K562 (cell line): ENCODE results near the gene PHKB. TPM values are rescaled to one million over a fixed set of nuclear protein-coding genes. Genes with fewer than 3 reads are reported as not detected.

Source experiments
- ATAC-seq: fragments of 200-7000 bp; cut with Tn5 transposase; 3 replicates; pipeline ENCODE4 v1.9.1; 2020; ENCODE audit warnings: moderate library complexity
- BruUV-seq: library from RNA; stranded (reverse); fragments of 400-500 nt; replicated peaks from 2 replicates; lab custom pipeline; 2021; lab: Mats Ljungman, UMichigan
- CTCF ChIA-PET: fragments of 300-600 bp; formaldehyde crosslinking; extraction: SDS; loops from one replicate; lab custom pipeline; 2021; ENCODE audit warnings: low intra/inter-chr PET ratio; lab: Yijun Ruan, JAX
- POLR2A ChIA-PET: fragments of 300-600, 350-650 bp; sonication (Branson Sonifier 250); formaldehyde crosslinking; extraction: SDS; loops from one replicate; lab custom pipeline; 2021; ENCODE audit warnings: antibody characterized with exemption, inconsistent platforms; lab: Yijun Ruan, JAX
- DNase-seq, 4 experiments: peaks; one replicate each; pipeline versions ENCODE4 v3.0.0 to v3.0.0-alpha.2; 2011 to 2018; ENCODE audit warnings: low spot score in 3 of 4, mixed read lengths in 3 of 4; ENCODE audit errors: extremely low read depth in 1 of 4
- FAIRE-seq: peaks from 2 replicates; lab custom pipeline; 2011; peaks lifted over from hg19 to GRCh38; lab: Jason Lieb, UNC
- H2AFZ ChIP-seq: 2 replicates; pipeline ENCODE4 v1.6.0; 2011; ENCODE audit warnings: low read depth, low read length, control low read depth, inconsistent platforms
- H3K27ac ChIP-seq: fragments of 200-600 bp; 3 replicates; pipeline ENCODE4 v1.8.0; 2011; ENCODE audit warnings: low read depth, mild to moderate bottlenecking, control low read depth, inconsistent platforms, low read length, moderate library complexity, mixed read lengths; ENCODE audit errors: extremely low read depth
- H3K27me3 ChIP-seq, 2 experiments: fragments of 300-600 bp in 1 of 2; 2 replicates in 1 of 2; 3 replicates in 1 of 2; pipeline versions ENCODE4 v1.6.0 to v1.8.0; 2011; ENCODE audit warnings: inconsistent platforms in 2 of 2, low read length in 2 of 2, mild to moderate bottlenecking in 1 of 2, mixed read lengths in 1 of 2, moderate library complexity in 1 of 2; ENCODE audit not compliant: control insufficient read depth in 2 of 2, insufficient read depth in 2 of 2
- H3K36me3 ChIP-seq: fragments of 300-600 bp; 3 replicates; pipeline ENCODE4 v1.8.0; 2011; ENCODE audit warnings: mild to moderate bottlenecking, low read length, inconsistent platforms; ENCODE audit not compliant: control insufficient read depth, insufficient read depth
- H3K4me1 ChIP-seq, 2 experiments: fragments of 200-600 bp in 1 of 2; replicated peaks in 1 of 2; 2 replicates in 1 of 2; 3 replicates in 1 of 2; pipeline versions ENCODE4 v1.5.1 to v1.8.0; 2011; ENCODE audit warnings: inconsistent platforms in 2 of 2, low read length in 2 of 2, mild to moderate bottlenecking in 1 of 2, mixed read lengths in 1 of 2, moderate library complexity in 1 of 2; ENCODE audit not compliant: control insufficient read depth in 2 of 2, insufficient read depth in 2 of 2
- H3K4me2 ChIP-seq: 2 replicates; pipeline ENCODE4 v1.6.1; 2011; ENCODE audit warnings: low read length, control low read depth, inconsistent platforms, mixed read lengths; ENCODE audit not compliant: insufficient read depth
- H3K4me3 ChIP-seq: fragments of 200-600 bp; sonication (generic), shearing (Covaris generic); 2 replicates; pipeline ENCODE4 v1.5.1; 2016; ENCODE audit warnings: control low read depth, inconsistent platforms
- H3K79me2 ChIP-seq: fragments of 200-600 bp; 3 replicates; pipeline ENCODE4 v1.8.0; 2011; ENCODE audit warnings: low read length, inconsistent platforms; ENCODE audit not compliant: control insufficient read depth, insufficient read depth
- H3K9ac ChIP-seq, 2 experiments: 2 replicates each; pipeline versions ENCODE4 v1.6.0 to v1.6.1; 2011; ENCODE audit warnings: low read depth in 2 of 2, low read length in 2 of 2, control low read depth in 1 of 2, inconsistent platforms in 1 of 2, mild to moderate bottlenecking in 1 of 2, mixed read lengths in 1 of 2; ENCODE audit not compliant: insufficient read depth in 1 of 2
- H3K9me1 ChIP-seq: one replicate; pipeline ENCODE4 v1.6.0; 2011; ENCODE audit warnings: inconsistent platforms, mild to moderate bottlenecking, low read length, moderate library complexity; ENCODE audit not compliant: control insufficient read depth, insufficient read depth
- H3K9me3 ChIP-seq: replicated peaks from 2 replicates; pipeline ENCODE4 v1.5.1; 2011; ENCODE audit warnings: low read depth, low read length, inconsistent platforms; ENCODE audit not compliant: control insufficient read depth, insufficient read depth
- H4K20me1 ChIP-seq: replicated peaks from 2 replicates; pipeline ENCODE4 v1.6.1; 2011; ENCODE audit warnings: low read length, inconsistent platforms, mixed read lengths; ENCODE audit not compliant: control insufficient read depth, insufficient read depth
- DLX4 ChIP-seq: fragments of 250-450 bp; sonication (Bioruptor Pico); IDR thresholded peaks from 2 replicates; pipeline ENCODE4 v1.6.1; 2021; ENCODE audit warnings: mild to moderate bottlenecking
- ELF1 ChIP-seq: fragments of 200-800 bp; sonication (Bioruptor generic); IDR thresholded peaks from 2 replicates; pipeline ENCODE4 v1.6.1; 2016; ENCODE audit warnings: missing genetic modification characterization, missing compliant biosample characterization
- FOXO4 ChIP-seq: fragments of 450-650 bp; formaldehyde crosslinking; IDR thresholded peaks from 2 replicates; pipeline ENCODE4 v1.4.0; 2020; ENCODE audit warnings: mild to moderate bottlenecking, moderate library complexity
- KDM1A ChIP-seq, 2 experiments: fragments of 450-650 bp; IDR thresholded peaks; 2 replicates each; pipeline ENCODE4 v1.6.1; 2016; ENCODE audit warnings: mild to moderate bottlenecking in 2 of 2
- MAFG ChIP-seq: fragments of 450-650 bp; conservative IDR thresholded peaks from 2 replicates; pipeline ENCODE4 v1.6.1; 2016; ENCODE audit warnings: missing genetic modification characterization, missing compliant biosample characterization
- MLX ChIP-seq, 2 experiments: fragments of 450-650 bp in 1 of 2; sonication (generic) in 1 of 2; formaldehyde crosslinking; conservative IDR thresholded peaks; 2 replicates each; pipeline versions ENCODE4 v1.4.0 to v1.8.1; 2020 to 2022; ENCODE audit warnings: mild to moderate bottlenecking in 1 of 2, missing genetic modification reagents in 1 of 2
- NFXL1 ChIP-seq: fragments of 450-650 bp; formaldehyde crosslinking; IDR thresholded peaks from 2 replicates; pipeline ENCODE4 v1.4.0; 2021; ENCODE audit warnings: mild to moderate bottlenecking
- PTBP1 ChIP-seq: fragments of 200-400 bp; formaldehyde crosslinking; IDR thresholded peaks from 2 replicates; pipeline ENCODE4 v1.6.1; 2017; ENCODE audit warnings: low read depth, low read length
- RBBP5 ChIP-seq: fragments of 200-600 bp; sonication (generic); IDR thresholded peaks from 2 replicates; pipeline ENCODE4 v1.6.1; 2012; ENCODE audit warnings: borderline replicate concordance, mild to moderate bottlenecking, low read length, control low read depth, inconsistent platforms; ENCODE audit not compliant: insufficient read depth, poor library complexity, severe bottlenecking
- TCF15 ChIP-seq: fragments of 250-450 bp; sonication (Bioruptor Pico); IDR thresholded peaks from 2 replicates; pipeline ENCODE4 v1.8.0; 2022; ENCODE audit warnings: moderate library complexity, mild to moderate bottlenecking, inconsistent platforms
- ZBTB1 ChIP-seq: sonication (generic); formaldehyde crosslinking; IDR thresholded peaks from 2 replicates; pipeline ENCODE4 v1.8.1; 2023; ENCODE audit warnings: missing genetic modification reagents, low read depth, mild to moderate bottlenecking, borderline replicate concordance
- ZNF133 ChIP-seq: fragments of 250-450 bp; sonication (Bioruptor Pico); IDR thresholded peaks from 2 replicates; pipeline ENCODE4 v1.4.0; 2020; ENCODE audit warnings: mild to moderate bottlenecking
- ZNF184 ChIP-seq: sonication (generic); formaldehyde crosslinking; IDR thresholded peaks from 2 replicates; pipeline ENCODE4 v1.5.0; 2020; ENCODE audit warnings: missing genetic modification reagents
- ZNF316 ChIP-seq: fragments of 450-650 bp; IDR thresholded peaks from 2 replicates; pipeline ENCODE4 v1.6.1; 2016
- ZNF324 ChIP-seq: fragments of 250-450 bp; sonication (Bioruptor Pico); IDR thresholded peaks from 2 replicates; pipeline ENCODE4 v1.4.0; 2020; ENCODE audit warnings: mild to moderate bottlenecking
- WGBS: fragments of 100-300 bp; shearing (Covaris generic); methylation state at CpG from one replicate; pipeline ENCODE4 v1.1.6; 2016; ENCODE audit warnings: low coverage, mixed read lengths; ENCODE audit not compliant: insufficient coverage; ENCODE audit errors: missing lambda C conversion rate; 5-methylcytosine and 5-hydroxymethylcytosine counted together
- in situ Hi-C: fragments of 300-500 bp; cut with MboI; formaldehyde crosslinking; loops from 4 replicates; pipeline ENCODE4 v1.15.0; 2018; ENCODE audit warnings: inconsistent platforms, mixed read lengths
- intact Hi-C: fragments of 100-400 bp; cut with micrococcal nuclease; formaldehyde crosslinking; loops from 2 replicates; pipeline ENCODE4 v1.14.2; 2022
- polyA plus RNA-seq, 8 experiments: library from polyadenylated mRNA; depleted of rRNA in 4 of 8; stranded (reverse) in 5 of 8; unstranded in 3 of 8; fragments of >200 nt; fragmentation: Nextera tagmentation in 2 of 8; fragmentation: Illumina TruSeq in 1 of 8; extraction: Ambion mirVana in 2 of 8; extraction: Trizol in 1 of 8; gene quantifications; 2 replicates each; pipeline versions ENCODE4 v1.2.1 to v1.2.3, GENCODE V29; 2011 to 2014; ENCODE audit warnings: inconsistent platforms in 1 of 8, missing spikeins in 1 of 8
- total RNA-seq, 7 experiments: library from RNA; depleted of rRNA in 6 of 7; stranded (reverse); fragments of >200 nt in 6 of 7; fragmentation: Illumina TruSeq in 2 of 7; extraction: Trizol in 2 of 7; gene quantifications; 2 replicates each; pipeline versions ENCODE4 v1.2.1 to v1.2.3, GENCODE V29; 2011 to 2021; ENCODE audit warnings: low replicate concordance in 1 of 7

Gene PHKB
- total and polyA plus RNA-seq, 9 of the 15 experiments (the other 6 are each of a cell fraction or from before 2014, with no cell fraction given) = 24.7 to 92.3 (median 67.0) TPM

GRCh38 chr16:47676635-47677177 is 215.6 kb downstream of the PHKB start:
- no peak for DNase-seq
- Histone ChIP-seq H3K36me3 (peaks cover 41% of the 10 kb centered on the region), H3K9me3 (no peaks in the 10 kb centered on the region), H3K4me2 (no peak overlapping the region), H3K9me1 (no peaks in the 10 kb centered on the region), H2AFZ (no peak overlapping the region), H3K27ac (no peak overlapping the region), H3K27me3 (no peaks in the 10 kb centered on the region), H3K4me1 (no peaks in the 10 kb centered on the region), H3K9ac (no peak overlapping the region), H4K20me1 (no peaks in the 10 kb centered on the region), H3K79me2 (no peaks in the 10 kb centered on the region), H3K4me3 (no peak overlapping the region)
- ATAC-seq = no peak
- 98% methylated on average over 4 of the region's 4 CpGs for WGBS
- in situ Hi-C loops (no loop called here), intact Hi-C loops (no loop called here)
- TF ChIP-seq ZNF324 (CRISPR knock-in tag) (no peak), MLX (CRISPR knock-in tag; conservative IDR thresholded peaks at IDR 0.05) (no peak), ELF1 (tag) (no peak), ZNF184 (CRISPR knock-in tag) (no peak), MAFG (no peak), PTBP1 (no peak), ZNF316 (no peak), FOXO4 (no peak), TCF15 (CRISPR knock-in tag) (no peak), ZBTB1 (CRISPR knock-in tag) (no peak), RBBP5 (no peak), KDM1A (IDR thresholded peaks at IDR 0.05) (no peak), NFXL1 (CRISPR knock-in tag) (no peak), DLX4 (CRISPR knock-in tag) (no peak), ZNF133 (CRISPR knock-in tag) (no peak)
- BruUV-seq = no TSS peak
- no peak for FAIRE-seq
- POLR2A ChIA-PET = interaction anchor here (0.6 kb wide), 1 partner anchor 10 kb away, joined by 3 read pairs; no protein-coding TSS in a partner anchor
- CTCF ChIA-PET = no interaction called here
